ENCODE data around the gene KANSL1L.
"Not testable (repeated sequence)": the region's sequence is repeated elsewhere in the genome, so short reads cannot be mapped to it uniquely, and the experiment has no call there.

KANSL1L gene

GRCh38 chr2:210195101-210195852, 24.1 kb upstream of the KANSL1L start:
- Histone ChIP-seq H3K4me1 (ENCODE audit: control insufficient read depth, insufficient read depth, low read length, poor library complexity, severe bottlenecking) (no peaks in the 10 kb centered on the region), H3K9me3 (ENCODE audit: control insufficient read depth, low read length) (no peaks in the 10 kb centered on the region), H3K36me3 (ENCODE audit: control insufficient read depth, insufficient read depth, low read length) (no peaks in the 10 kb centered on the region), H3K27ac (ENCODE audit: low read depth, low read length, severe bottlenecking) (no peak overlapping the region), H3K4me3 (ENCODE audit: extremely low read depth, insufficient read depth, low read length, poor library complexity, severe bottlenecking) (no peak overlapping the region)
- WGBS, 2 experiments (ENCODE audit: insufficient coverage in 2 of 2): 88 to 98% methylated on average over 5 of the region's 8 CpGs

GRCh38 chr2:210190345-210190744, 19.1 kb upstream of the KANSL1L start:
- no CpG with 5 or more reads among the region's 4 CpGs for WGBS, 2 experiments (ENCODE audit: insufficient coverage in 2 of 2)
- no peaks in the 10 kb centered on the region for H3K9me3 ChIP-seq (ENCODE audit: control insufficient read depth, low read length)
- no peak overlapping the region for H3K27ac ChIP-seq (ENCODE audit: low read depth, low read length, severe bottlenecking)
- H3K4me1 ChIP-seq (ENCODE audit: control insufficient read depth, insufficient read depth, low read length, poor library complexity, severe bottlenecking): no peaks in the 10 kb centered on the region
- H3K4me3 ChIP-seq (ENCODE audit: extremely low read depth, insufficient read depth, low read length, poor library complexity, severe bottlenecking): no peak overlapping the region
- H3K36me3 ChIP-seq (ENCODE audit: control insufficient read depth, insufficient read depth, low read length): no peaks in the 10 kb centered on the region

GRCh38 chr2:210189452-210190138, 18.4 kb upstream of the KANSL1L start:
- WGBS, 2 experiments (ENCODE audit: insufficient coverage in 2 of 2): no CpG with 5 or more reads among the region's 1 CpG
- Histone ChIP-seq H3K4me3 (ENCODE audit: extremely low read depth, insufficient read depth, low read length, poor library complexity, severe bottlenecking) (no peak overlapping the region), H3K27ac (ENCODE audit: low read depth, low read length, severe bottlenecking) (no peak overlapping the region), H3K36me3 (ENCODE audit: control insufficient read depth, insufficient read depth, low read length) (no peaks in the 10 kb centered on the region), H3K4me1 (ENCODE audit: control insufficient read depth, insufficient read depth, low read length, poor library complexity, severe bottlenecking) (no peaks in the 10 kb centered on the region), H3K9me3 (ENCODE audit: control insufficient read depth, low read length) (peaks cover 1% of the 10 kb centered on the region)

GRCh38 chr2:210188755-210189154, 17.5 kb upstream of the KANSL1L start:
- no peaks in the 10 kb centered on the region for H3K36me3 ChIP-seq (ENCODE audit: control insufficient read depth, insufficient read depth, low read length)
- no peaks in the 10 kb centered on the region for H3K4me1 ChIP-seq (ENCODE audit: control insufficient read depth, insufficient read depth, low read length, poor library complexity, severe bottlenecking)
- H3K27ac ChIP-seq (ENCODE audit: low read depth, low read length, severe bottlenecking): no peak overlapping the region
- 80% methylated on average over 1 of the region's 2 CpGs for WGBS, 2 experiments (ENCODE audit: insufficient coverage in 2 of 2)
- no peak overlapping the region for H3K4me3 ChIP-seq (ENCODE audit: extremely low read depth, insufficient read depth, low read length, poor library complexity, severe bottlenecking)
- H3K9me3 ChIP-seq (ENCODE audit: control insufficient read depth, low read length): peaks cover 3% of the 10 kb centered on the region

GRCh38 chr2:210188190-210188589, 17.0 kb upstream of the KANSL1L start:
- H3K27ac ChIP-seq (ENCODE audit: low read depth, low read length, severe bottlenecking): no peak overlapping the region
- H3K36me3 ChIP-seq (ENCODE audit: control insufficient read depth, insufficient read depth, low read length): no peaks in the 10 kb centered on the region
- peaks cover 3% of the 10 kb centered on the region for H3K9me3 ChIP-seq (ENCODE audit: control insufficient read depth, low read length)
- H3K4me1 ChIP-seq (ENCODE audit: control insufficient read depth, insufficient read depth, low read length, poor library complexity, severe bottlenecking): no peaks in the 10 kb centered on the region
- WGBS, 2 experiments (ENCODE audit: insufficient coverage in 2 of 2): 44 to 65% methylated on average over 1 to 2 of the region's 3 CpGs
- H3K4me3 ChIP-seq (ENCODE audit: extremely low read depth, insufficient read depth, low read length, poor library complexity, severe bottlenecking): no peak overlapping the region

GRCh38 chr2:210183936-210184335, 12.7 kb upstream of the KANSL1L start:
- WGBS, 2 experiments (ENCODE audit: insufficient coverage in 2 of 2): no CpG with 5 or more reads among the region's 1 CpG
- H3K9me3 ChIP-seq (ENCODE audit: control insufficient read depth, low read length); H3K27ac ChIP-seq (ENCODE audit: low read depth, low read length, severe bottlenecking); H3K36me3 ChIP-seq (ENCODE audit: control insufficient read depth, insufficient read depth, low read length); H3K4me1 ChIP-seq (ENCODE audit: control insufficient read depth, insufficient read depth, low read length, poor library complexity, severe bottlenecking); H3K4me3 ChIP-seq (ENCODE audit: extremely low read depth, insufficient read depth, low read length, poor library complexity, severe bottlenecking): not testable (repeated sequence)

GRCh38 chr2:210181606-210182088, 10.4 kb upstream of the KANSL1L start:
- H3K4me3 ChIP-seq (ENCODE audit: extremely low read depth, insufficient read depth, low read length, poor library complexity, severe bottlenecking); H3K27ac ChIP-seq (ENCODE audit: low read depth, low read length, severe bottlenecking); H3K4me1 ChIP-seq (ENCODE audit: control insufficient read depth, insufficient read depth, low read length, poor library complexity, severe bottlenecking); H3K36me3 ChIP-seq (ENCODE audit: control insufficient read depth, insufficient read depth, low read length); H3K9me3 ChIP-seq (ENCODE audit: control insufficient read depth, low read length): not testable (repeated sequence)
- WGBS, 2 experiments (ENCODE audit: insufficient coverage in 2 of 2): 51 to 54% methylated on average over 9 to 12 of the region's 12 CpGs

GRCh38 chr2:210181033-210181605, 9.9 kb upstream of the KANSL1L start:
- WGBS, 2 experiments (ENCODE audit: insufficient coverage in 2 of 2): 100% methylated on average over 1 of the region's 3 CpGs; no CpG with 5 or more reads in 1 of the 2 experiments

GRCh38 chr2:210180477-210180876, 9.3 kb upstream of the KANSL1L start:
- WGBS, 2 experiments (ENCODE audit: insufficient coverage in 2 of 2): no CpG with 5 or more reads among the region's 1 CpG
- H3K4me3 ChIP-seq (ENCODE audit: extremely low read depth, insufficient read depth, low read length, poor library complexity, severe bottlenecking): no peak overlapping the region
- H3K27ac ChIP-seq (ENCODE audit: low read depth, low read length, severe bottlenecking): no peak overlapping the region
- H3K36me3 ChIP-seq (ENCODE audit: control insufficient read depth, insufficient read depth, low read length): no peaks in the 10 kb centered on the region
- peaks cover 3% of the 10 kb centered on the region for H3K9me3 ChIP-seq (ENCODE audit: control insufficient read depth, low read length)
- no peaks in the 10 kb centered on the region for H3K4me1 ChIP-seq (ENCODE audit: control insufficient read depth, insufficient read depth, low read length, poor library complexity, severe bottlenecking)

More at GRCh38 chr2:210181033-210181605, 9.9 kb upstream of the KANSL1L start:
- not testable (repeated sequence) for H3K27ac ChIP-seq (ENCODE audit: low read depth, low read length, severe bottlenecking); H3K36me3 ChIP-seq (ENCODE audit: control insufficient read depth, insufficient read depth, low read length); H3K4me3 ChIP-seq (ENCODE audit: extremely low read depth, insufficient read depth, low read length, poor library complexity, severe bottlenecking); H3K4me1 ChIP-seq (ENCODE audit: control insufficient read depth, insufficient read depth, low read length, poor library complexity, severe bottlenecking); H3K9me3 ChIP-seq (ENCODE audit: control insufficient read depth, low read length)

GRCh38 chr2:210179351-210179990, 8.3 kb upstream of the KANSL1L start:
- H3K4me3 ChIP-seq (ENCODE audit: extremely low read depth, insufficient read depth, low read length, poor library complexity, severe bottlenecking): no peak overlapping the region

More at GRCh38 chr2:210179351-210179990, 8.3 kb upstream of the KANSL1L start:
- no peak overlapping the region for H3K27ac ChIP-seq (ENCODE audit: low read depth, low read length, severe bottlenecking)
- no peaks in the 10 kb centered on the region for H3K4me1 ChIP-seq (ENCODE audit: control insufficient read depth, insufficient read depth, low read length, poor library complexity, severe bottlenecking)
- H3K36me3 ChIP-seq (ENCODE audit: control insufficient read depth, insufficient read depth, low read length): no peaks in the 10 kb centered on the region
- peaks cover under 1% of the 10 kb centered on the region for H3K9me3 ChIP-seq (ENCODE audit: control insufficient read depth, low read length)

Data from mesodermal cell (in vitro differentiated cells).